GM10266 (cell line): Measurements from ENCODE around the gene PFN3.

Experiments used
- DNase-seq: peaks from one replicate; pipeline ENCODE4 v3.0.0; 2012; ENCODE audit errors: extremely low spot score
- CTCF ChIP-seq: IDR thresholded peaks from 2 replicates; pipeline ENCODE4 v1.5.1; 2012; ENCODE audit warnings: mild to moderate bottlenecking, low read depth; ENCODE audit not compliant: control insufficient read depth, insufficient read depth; ENCODE audit errors: missing control alignments

Gene PFN3

GRCh38 chr5:177396807-177397206 is 3.7 kb downstream of the PFN3 start:
- no peak for TF ChIP-seq CTCF
- no peak for DNase-seq

GRCh38 chr5:177396078-177396477 is 4.4 kb downstream of the PFN3 start:
- TF ChIP-seq CTCF, result no peak

DNA sequence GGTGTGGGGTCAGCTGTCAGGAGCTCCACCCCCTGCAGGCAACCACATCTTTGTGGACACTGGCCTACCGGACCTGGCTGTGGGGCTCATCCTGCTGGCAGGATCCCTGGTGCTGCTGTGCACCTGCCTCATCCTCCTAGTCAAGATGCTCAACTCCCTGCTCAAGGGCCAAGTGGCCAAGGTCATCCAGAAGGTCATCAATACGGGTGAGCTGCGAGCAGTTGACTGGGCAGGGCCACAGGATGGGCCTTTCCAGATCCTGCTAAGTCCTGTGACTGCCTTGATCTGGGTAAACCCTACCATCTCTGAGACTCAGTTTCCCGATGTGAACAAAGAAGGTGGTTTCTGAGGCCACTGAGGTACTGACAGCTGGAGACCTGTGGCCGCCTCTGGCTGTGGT is 6.5 kb downstream of the PFN3 start:
- no peak for DNase-seq
- TF ChIP-seq CTCF, result no peak

More at GRCh38 chr5:177396078-177396477, 4.4 kb downstream of the PFN3 start:
- DNase-seq, result no peak

DNA sequence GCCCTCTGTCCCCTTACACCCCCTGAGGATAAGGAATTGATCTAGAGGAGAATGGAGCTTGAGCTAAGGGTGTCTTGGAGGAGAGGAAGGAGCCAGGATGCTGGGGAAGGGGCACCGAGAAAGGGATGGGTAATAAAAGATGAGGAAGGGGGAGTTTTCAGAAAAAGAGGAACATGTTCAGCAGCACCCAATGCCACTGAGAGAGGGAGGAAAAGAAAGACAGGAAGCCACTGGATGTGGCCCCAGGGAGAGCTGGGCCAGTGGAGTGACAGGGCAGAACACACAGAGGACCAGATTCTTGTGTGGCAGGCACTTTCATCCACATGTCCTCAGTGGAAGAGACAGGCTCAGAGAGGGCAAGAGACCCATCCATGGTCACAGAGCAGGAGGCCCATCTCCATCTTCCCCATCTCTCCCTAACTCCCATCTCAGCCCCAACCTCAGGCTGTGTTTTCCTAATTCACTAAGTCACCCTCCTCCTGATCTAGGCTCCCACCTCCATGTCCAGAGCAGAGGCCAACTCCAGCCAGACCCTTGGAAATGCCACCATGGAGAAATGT is 7.2 kb downstream of the PFN3 start:
- no peak for TF ChIP-seq CTCF
- DNase-seq, result no peak

- no peak for DNase-seq
- no peak for TF ChIP-seq CTCF
Measured at GRCh38 chr5:177392765-177393164, 7.7 kb downstream of the PFN3 start.

GRCh38 chr5:177390363-177391300 is 9.8 kb downstream of the PFN3 start:
- peak; percentile 92 for TF ChIP-seq CTCF
- peak; percentile 93 for DNase-seq

DNA sequence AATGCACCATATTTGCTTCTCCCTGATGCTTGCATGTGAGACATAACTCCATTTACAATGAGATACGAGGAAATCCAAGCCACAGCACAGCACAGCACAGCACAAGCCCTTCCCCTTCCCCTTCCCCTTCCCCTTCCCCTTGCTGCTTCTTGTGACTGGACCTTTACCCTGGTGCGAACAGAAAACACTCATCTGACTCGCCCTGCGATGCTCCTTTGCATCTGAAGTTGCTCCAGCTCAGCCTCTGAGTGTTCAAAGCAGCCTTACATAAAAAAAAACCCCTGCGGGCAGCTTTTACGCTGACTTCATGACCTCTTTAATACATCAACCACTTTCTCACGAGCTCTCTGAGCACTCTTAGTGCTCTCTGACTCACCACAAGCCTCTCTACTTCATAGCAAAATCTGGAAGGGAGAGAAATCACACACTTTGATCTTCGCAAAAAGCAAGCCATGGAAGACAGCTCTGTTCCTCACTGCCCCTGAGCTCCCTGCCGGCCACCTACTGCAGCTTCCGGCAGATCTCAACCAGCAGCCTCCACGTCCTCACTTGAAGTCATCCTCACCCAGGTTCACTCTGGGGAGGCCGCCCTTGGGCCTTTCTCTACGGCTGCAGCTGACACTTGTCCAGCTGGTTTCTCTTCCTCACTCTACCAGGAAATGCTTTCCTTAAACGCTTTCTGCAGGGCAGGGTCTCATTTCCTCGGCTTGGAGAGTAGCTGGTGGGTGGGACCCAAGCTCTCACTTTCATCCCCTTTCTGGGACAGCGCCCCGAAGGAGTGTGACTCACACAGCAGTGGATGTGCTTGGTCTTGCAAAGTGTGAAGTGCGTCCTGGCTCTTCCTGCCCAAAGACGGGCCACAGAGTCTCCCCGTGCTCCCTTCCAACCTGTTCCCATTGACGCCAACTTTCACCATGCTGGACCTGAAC is 11.0 kb downstream of the PFN3 start:
- no peak for DNase-seq
- TF ChIP-seq CTCF, result no peak
